Measurements from ENCODE around the gene EPHA6.
"Not testable (repeated sequence)": the region's sequence is repeated elsewhere in the genome, so short reads cannot be mapped to it uniquely, and the experiment has no call there.

Gene EPHA6

GRCh38 chr3:97189835-97190234 lies 375.4 kb downstream of the EPHA6 start:
- DNase-seq, result no peak

- DNase-seq, result no peak
Observed at GRCh38 chr3:97197083-97197482, 382.7 kb downstream of the EPHA6 start.

- no peak for DNase-seq
Observed at GRCh38 chr3:97197830-97198229, 383.4 kb downstream of the EPHA6 start.

GRCh38 chr3:97200387-97200786 lies 386.0 kb downstream of the EPHA6 start:
- DNase-seq, result no peak

- DNase-seq, result no peak
Observed at GRCh38 chr3:97201814-97202213, 387.4 kb downstream of the EPHA6 start.

- DNase-seq, result no peak
Observed at GRCh38 chr3:97228966-97229365, 414.6 kb downstream of the EPHA6 start.

- DNase-seq, result no peak
Observed at GRCh38 chr3:97230486-97230885, 416.1 kb downstream of the EPHA6 start.

- DNase-seq, result no peak
Observed at GRCh38 chr3:97232393-97233034, 418.1 kb downstream of the EPHA6 start.

- no peak for DNase-seq
Observed at GRCh38 chr3:97235179-97235578, 420.8 kb downstream of the EPHA6 start.

- DNase-seq, result no peak
Observed at GRCh38 chr3:97235611-97236315, 421.4 kb downstream of the EPHA6 start.

- no peak for DNase-seq
Observed at GRCh38 chr3:97241417-97241816, 427.0 kb downstream of the EPHA6 start.

GRCh38 chr3:97245201-97245910 lies 431.0 kb downstream of the EPHA6 start:
- no peak for DNase-seq

- no peak for DNase-seq
Observed at GRCh38 chr3:97256060-97256459, 441.7 kb downstream of the EPHA6 start.

GRCh38 chr3:97257942-97258697 lies 443.7 kb downstream of the EPHA6 start:
- DNase-seq, result no peak

- no peak for DNase-seq
Observed at GRCh38 chr3:97259263-97259662, 444.9 kb downstream of the EPHA6 start.

GRCh38 chr3:97264180-97264579 lies 449.8 kb downstream of the EPHA6 start:
- no peak for DNase-seq

- no peak for DNase-seq
Observed at GRCh38 chr3:97265237-97266005, 451.0 kb downstream of the EPHA6 start.

- no peak for DNase-seq
Observed at GRCh38 chr3:97269202-97269601, 454.8 kb downstream of the EPHA6 start.

GRCh38 chr3:97276879-97277550 lies 462.6 kb downstream of the EPHA6 start:
- not testable (repeated sequence) for DNase-seq

- DNase-seq, result no peak
Observed at GRCh38 chr3:97277708-97278107, 463.3 kb downstream of the EPHA6 start.

GRCh38 chr3:97278506-97278905 lies 464.1 kb downstream of the EPHA6 start:
- DNase-seq, result no peak

GRCh38 chr3:97291901-97292300 lies 477.5 kb downstream of the EPHA6 start:
- no peak for DNase-seq

All from stimulated activated CD4-positive, alpha-beta T cell treated with anti-CD3 and anti-CD28 coated beads, Interleukin-12 subunit alpha, Interleukin-12 subunit beta, amount 100 ng/mL, for 4 hours (primary cell).